Muscle of leg (tissue), 11 donors: ENCODE results near the gene CAPN2. TPM values are rescaled to one million over a fixed set of nuclear protein-coding genes. Genes with fewer than 3 reads are reported as not detected.
"Not testable (repeated sequence)": the region's sequence is repeated elsewhere in the genome, so short reads cannot be mapped to it uniquely, and the experiment has no call there.

Source experiments
- DNase-seq: peaks from one replicate; pipeline ENCODE4 v3.0.0; 2013
- H3K27ac ChIP-seq: one replicate; pipeline ENCODE4 v1.5.1; 2013; ENCODE audit warnings: mild to moderate bottlenecking, low read length, control low read depth
- H3K27me3 ChIP-seq: one replicate; pipeline ENCODE4 v1.6.1; 2013; ENCODE audit warnings: low read length; ENCODE audit not compliant: control insufficient read depth, insufficient read depth
- H3K36me3 ChIP-seq: one replicate; pipeline ENCODE4 v1.6.1; 2013; ENCODE audit warnings: low read length; ENCODE audit not compliant: control insufficient read depth, insufficient read depth
- H3K4me1 ChIP-seq: one replicate; pipeline ENCODE4 v1.6.1; 2013; ENCODE audit warnings: low read length; ENCODE audit not compliant: control insufficient read depth, insufficient read depth
- H3K4me3 ChIP-seq: one replicate; pipeline ENCODE4 v1.5.1; 2013; ENCODE audit warnings: low read length, control low read depth
- H3K9me3 ChIP-seq: replicated peaks from 2 replicates; pipeline ENCODE4 v1.6.1; 2013; ENCODE audit warnings: low read depth, low read length; ENCODE audit not compliant: control insufficient read depth
- WGBS: methylation state at CpG from one replicate; pipeline ENCODE4 v1.1.5; 2013; ENCODE audit warnings: missing lambda C conversion rate; ENCODE audit not compliant: insufficient coverage; 5-methylcytosine and 5-hydroxymethylcytosine counted together
- polyA plus RNA-seq, 8 donors: library from polyadenylated mRNA; unstranded; fragments of 120-200 nt; gene quantifications; one replicate each; pipeline versions ENCODE4 v1.2.1 to v1.2.3, GENCODE V29; 2013; ENCODE audit warnings: inconsistent platforms in 1 of 8, low replicate concordance in 1 of 8; ENCODE audit not compliant: insufficient read length in 8 of 8, insufficient read depth in 1 of 8
- total RNA-seq: library from RNA; stranded (reverse); fragments of 120-200 nt; gene quantifications from one replicate; pipeline ENCODE4 v1.2.4, GENCODE V29; 2013

CAPN2 gene
- total and polyA plus RNA-seq, 9 donors = 82.6 to 130 (median 99.1) TPM

DNA sequence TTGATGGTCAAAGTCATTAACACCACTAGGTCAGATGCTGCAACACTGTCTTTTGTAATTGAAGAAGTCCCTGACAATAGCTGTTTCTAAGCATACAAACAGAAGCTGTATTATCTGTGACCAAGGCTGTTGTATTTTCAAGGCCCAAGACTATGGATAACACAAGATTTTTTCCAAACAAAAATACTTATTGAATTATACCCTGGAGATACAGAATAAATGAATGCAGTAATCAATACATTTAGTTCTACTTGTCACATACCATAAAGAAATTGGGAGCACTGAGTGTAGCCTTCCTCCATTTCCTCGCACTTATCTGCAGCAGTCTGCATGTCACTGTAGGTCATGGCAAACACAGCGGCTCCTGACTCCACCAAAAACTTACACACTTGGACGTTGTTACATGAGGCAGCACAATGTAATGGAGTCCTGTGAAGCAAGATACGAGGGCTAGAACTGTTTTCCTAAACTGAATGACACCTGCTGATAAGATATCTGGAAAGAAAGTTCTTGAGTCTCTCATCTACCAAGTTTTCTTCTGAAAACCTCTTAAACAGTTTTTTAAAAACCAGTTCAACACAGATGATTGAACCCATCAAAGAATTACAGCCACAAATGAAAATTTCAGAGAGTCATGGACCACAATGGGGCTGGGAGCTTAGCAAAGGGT, 76.5 kb downstream of the CAPN2 start:
- no peaks in the 10 kb centered on the region for H3K4me1 ChIP-seq
- no peaks in the 10 kb centered on the region for H3K27me3 ChIP-seq
- DNase-seq = no peak
- H3K27ac ChIP-seq = no peak overlapping the region
- peaks cover 28% of the 10 kb centered on the region for H3K36me3 ChIP-seq
- no peaks in the 10 kb centered on the region for H3K9me3 ChIP-seq
- WGBS = 88% methylated on average over 1 of the region's 4 CpGs
- no peak overlapping the region for H3K4me3 ChIP-seq

DNA sequence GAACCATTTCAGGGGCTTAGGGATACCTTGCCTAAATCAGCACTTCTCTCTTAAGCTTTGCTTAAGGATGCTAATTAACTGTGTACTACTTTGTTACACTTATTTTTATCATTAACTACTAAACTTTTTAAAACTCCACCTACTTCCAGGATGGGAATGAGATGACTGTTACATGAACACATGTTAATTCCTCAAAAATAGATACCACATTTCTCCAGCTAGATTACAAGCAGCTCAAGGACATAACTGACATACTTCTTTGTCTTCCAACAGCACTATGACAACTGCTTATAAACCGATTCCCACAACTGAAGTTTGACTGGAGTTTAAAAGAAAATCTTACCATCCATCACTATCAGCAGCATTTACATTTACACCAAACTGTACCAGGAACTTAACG, 79.7 kb downstream of the CAPN2 start:
- 86% methylated on average over 1 of the region's 2 CpGs for WGBS
- H3K27me3 ChIP-seq = no peaks in the 10 kb centered on the region
- peaks cover 34% of the 10 kb centered on the region for H3K36me3 ChIP-seq

DNA sequence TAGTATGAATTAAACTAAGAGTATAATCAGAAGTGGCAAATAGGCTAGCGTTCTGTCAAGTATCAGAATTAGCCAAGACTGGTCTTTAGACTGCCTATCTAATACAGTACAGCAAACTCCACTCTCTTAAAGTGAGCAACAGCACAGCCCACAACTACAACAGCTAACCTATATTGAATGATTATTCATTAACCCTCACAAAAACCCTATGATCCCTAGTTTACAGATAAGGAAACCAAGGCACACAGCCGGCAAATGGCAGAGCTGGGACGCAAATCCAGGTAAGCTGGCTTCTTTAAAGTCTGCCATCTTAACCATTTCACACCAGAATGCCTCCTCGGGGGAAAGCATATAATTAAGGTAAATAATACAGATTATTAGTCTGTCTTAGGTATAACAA, 81.4 kb downstream of the CAPN2 start:
- Histone ChIP-seq H3K27me3 (no peaks in the 10 kb centered on the region), H3K36me3 (peaks cover 37% of the 10 kb centered on the region), H3K27ac (no peak overlapping the region), H3K4me1 (no peaks in the 10 kb centered on the region), H3K9me3 (no peaks in the 10 kb centered on the region), H3K4me3 (no peak overlapping the region)
- no peak for DNase-seq
- no CpG with 5 or more reads among the region's 4 CpGs for WGBS

More for the DNA sequence above, 79.7 kb downstream of the CAPN2 start:
- no peak for DNase-seq
- H3K4me3 ChIP-seq = no peak overlapping the region
- no peak overlapping the region for H3K27ac ChIP-seq
- H3K9me3 ChIP-seq = no peaks in the 10 kb centered on the region
- no peaks in the 10 kb centered on the region for H3K4me1 ChIP-seq

DNA sequence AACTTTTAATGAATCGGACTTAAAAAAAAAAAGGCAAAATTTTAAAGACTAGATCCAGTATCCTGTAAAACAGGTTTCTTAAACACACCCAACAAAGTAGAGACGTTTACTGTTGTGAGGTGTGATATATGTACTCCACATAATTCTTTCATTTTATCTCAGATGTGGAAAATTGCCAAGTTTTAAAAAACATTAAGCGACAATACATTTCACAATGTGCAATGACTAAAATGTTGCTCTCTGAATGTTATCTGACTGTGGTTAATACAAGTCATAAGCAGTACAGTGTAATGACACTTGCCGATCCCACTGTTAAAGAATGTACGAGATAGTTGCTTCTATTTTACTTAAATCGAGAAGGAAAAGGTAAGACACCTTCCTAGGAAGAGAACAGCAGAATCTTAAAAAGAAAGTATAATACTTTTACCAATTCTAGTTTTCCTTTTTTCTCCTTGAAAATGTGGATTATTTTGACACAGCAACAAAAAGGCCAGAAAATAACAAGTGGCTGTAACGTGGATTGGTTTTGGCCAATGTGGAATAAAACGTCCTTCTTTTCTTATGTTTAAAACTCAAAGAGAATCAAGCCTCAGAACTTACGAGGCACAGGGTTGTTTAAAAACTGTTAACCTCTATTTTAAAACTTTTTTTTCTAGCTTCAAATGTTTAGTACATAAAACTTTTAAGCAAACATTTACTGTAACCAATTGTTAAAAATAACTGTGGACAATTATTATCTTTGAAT, 82.0 kb downstream of the CAPN2 start:
- Histone ChIP-seq H3K27ac (no peak overlapping the region), H3K36me3 (peaks cover 39% of the 10 kb centered on the region), H3K9me3 (no peaks in the 10 kb centered on the region), H3K4me1 (no peaks in the 10 kb centered on the region), H3K4me3 (no peak overlapping the region), H3K27me3 (no peaks in the 10 kb centered on the region)
- no peak for DNase-seq
- no CpG with 5 or more reads among the region's 9 CpGs for WGBS

DNA sequence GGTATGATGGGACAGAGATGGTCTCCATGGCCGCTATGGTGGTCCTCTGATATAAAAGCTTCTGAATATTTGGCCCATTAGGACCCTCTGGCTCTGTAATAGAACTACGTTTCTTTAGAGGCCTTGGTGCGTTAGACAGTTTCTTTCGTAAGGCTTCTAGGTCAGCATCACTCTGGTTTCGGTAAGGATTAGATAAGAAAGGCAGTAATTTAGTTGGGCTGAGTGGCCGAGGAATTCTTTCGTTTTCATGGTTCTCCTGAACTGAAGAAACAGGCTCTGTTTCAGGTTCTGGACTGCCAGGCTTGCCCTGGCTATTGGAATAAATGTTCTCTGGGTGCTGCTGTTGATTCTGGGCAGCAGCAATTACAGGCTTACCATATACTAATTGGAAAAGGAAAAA, 83.9 kb downstream of the CAPN2 start:
- H3K27ac ChIP-seq = no peak overlapping the region
- no peak overlapping the region for H3K4me3 ChIP-seq
- H3K36me3 ChIP-seq = peaks cover 42% of the 10 kb centered on the region
- no peaks in the 10 kb centered on the region for H3K4me1 ChIP-seq
- WGBS = 88% methylated on average over 7 of the region's 7 CpGs
- no peaks in the 10 kb centered on the region for H3K27me3 ChIP-seq
- no peaks in the 10 kb centered on the region for H3K9me3 ChIP-seq
- DNase-seq = no peak

DNA sequence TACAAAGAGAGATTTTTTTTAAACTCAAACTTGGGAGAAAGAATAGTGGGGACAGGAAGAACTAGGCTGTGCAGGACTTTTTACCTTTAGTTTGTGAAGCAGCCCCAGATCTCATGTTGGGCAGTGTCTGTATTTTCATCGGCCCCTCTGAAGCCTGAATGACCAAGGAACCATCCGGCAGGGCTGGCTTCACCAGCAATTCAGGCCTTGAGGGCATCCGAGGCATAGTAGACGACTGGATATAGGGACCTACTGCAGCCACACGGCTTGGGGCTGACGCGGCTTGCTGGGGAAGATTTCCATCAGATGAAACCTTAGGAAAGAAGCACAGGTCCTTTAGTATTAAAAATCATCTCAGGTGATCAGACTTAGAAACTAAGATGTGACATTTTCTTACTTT, 89.7 kb downstream of the CAPN2 start:
- H3K9me3 ChIP-seq = no peaks in the 10 kb centered on the region

DNA sequence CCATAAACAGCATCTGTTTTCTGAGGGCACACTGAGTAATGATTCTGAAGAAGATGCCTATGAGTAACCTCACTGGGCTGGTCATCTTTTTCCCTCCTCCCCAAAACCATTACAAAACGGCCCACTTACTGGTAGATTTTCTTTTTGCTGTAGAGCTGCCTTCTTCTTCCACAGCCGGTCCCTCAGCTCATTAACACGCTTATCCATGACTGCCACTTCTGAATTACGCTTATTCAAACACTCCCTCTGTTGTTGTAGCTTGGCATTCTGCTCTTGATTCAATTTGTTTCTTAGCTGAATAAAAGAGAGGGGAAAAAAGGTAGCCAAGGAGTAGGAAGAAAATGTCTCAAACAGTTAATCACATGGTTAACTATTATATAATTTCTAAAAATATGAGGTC, 90.3 kb downstream of the CAPN2 start:
- WGBS = 100% methylated on average over 1 of the region's 4 CpGs
- Histone ChIP-seq H3K27me3 (no peaks in the 10 kb centered on the region), H3K4me1 (no peaks in the 10 kb centered on the region), H3K9me3 (no peaks in the 10 kb centered on the region), H3K36me3 (peaks cover 55% of the 10 kb centered on the region), H3K27ac (no peak overlapping the region), H3K4me3 (no peak overlapping the region)
- DNase-seq = no peak

More for the DNA sequence above, 89.7 kb downstream of the CAPN2 start:
- no peak overlapping the region for H3K27ac ChIP-seq
- H3K4me3 ChIP-seq = no peak overlapping the region
- DNase-seq = no peak
- H3K36me3 ChIP-seq = peaks cover 56% of the 10 kb centered on the region
- 96% methylated on average over 7 of the region's 7 CpGs for WGBS
- no peaks in the 10 kb centered on the region for H3K4me1 ChIP-seq
- H3K27me3 ChIP-seq = no peaks in the 10 kb centered on the region

DNA sequence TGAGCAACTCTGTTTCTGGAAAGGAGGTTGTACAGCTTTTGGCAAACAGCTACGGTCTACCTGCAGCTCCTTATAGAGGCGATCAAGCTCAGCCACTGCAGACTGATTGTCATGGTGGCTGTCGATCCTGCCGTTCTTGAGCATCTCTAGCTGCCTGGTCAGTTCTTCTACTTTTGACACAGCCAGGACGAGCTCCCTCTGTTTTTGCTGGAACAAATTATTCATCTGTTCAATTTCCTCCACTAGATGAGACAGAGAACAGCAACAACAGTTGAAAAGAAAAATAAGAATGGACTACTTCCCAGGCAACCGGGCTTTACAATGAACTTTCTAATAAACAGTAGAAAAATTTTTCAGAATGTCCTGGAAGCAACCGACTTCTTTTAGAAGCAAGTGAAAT, 90.9 kb downstream of the CAPN2 start:
- DNase-seq = no peak
- H3K27ac ChIP-seq = no peak overlapping the region
- 88% methylated on average over 4 of the region's 7 CpGs for WGBS
- H3K9me3 ChIP-seq = peaks cover 2% of the 10 kb centered on the region
- no peaks in the 10 kb centered on the region for H3K4me1 ChIP-seq
- peaks cover 49% of the 10 kb centered on the region for H3K36me3 ChIP-seq
- H3K4me3 ChIP-seq = no peak overlapping the region
- no peaks in the 10 kb centered on the region for H3K27me3 ChIP-seq

DNA sequence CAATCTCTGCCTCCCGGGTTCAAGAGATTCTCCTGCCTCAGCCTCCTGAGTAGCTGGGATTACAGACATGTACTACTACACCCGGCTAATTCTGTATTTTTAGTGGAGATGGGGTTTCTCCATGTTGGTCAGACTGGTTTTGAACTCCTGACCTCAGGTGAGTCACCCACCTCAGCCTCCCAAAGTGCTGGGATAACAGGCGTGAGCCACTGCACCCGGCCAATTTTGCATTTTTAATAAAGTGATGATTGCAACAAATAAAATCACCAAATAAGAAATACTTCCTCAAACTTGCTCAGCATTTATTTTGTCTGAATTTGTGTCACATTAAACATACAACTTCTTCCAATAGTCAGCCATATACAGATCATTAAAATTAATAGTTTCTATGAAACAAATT, 97.6 kb downstream of the CAPN2 start:
- DNase-seq, H3K4me1 ChIP-seq, H3K27me3 ChIP-seq, H3K9me3 ChIP-seq, H3K4me3 ChIP-seq, H3K27ac ChIP-seq: not testable (repeated sequence)
- no CpG with 5 or more reads among the region's 4 CpGs for WGBS
- peaks cover 35% of the 10 kb centered on the region for H3K36me3 ChIP-seq

DNA sequence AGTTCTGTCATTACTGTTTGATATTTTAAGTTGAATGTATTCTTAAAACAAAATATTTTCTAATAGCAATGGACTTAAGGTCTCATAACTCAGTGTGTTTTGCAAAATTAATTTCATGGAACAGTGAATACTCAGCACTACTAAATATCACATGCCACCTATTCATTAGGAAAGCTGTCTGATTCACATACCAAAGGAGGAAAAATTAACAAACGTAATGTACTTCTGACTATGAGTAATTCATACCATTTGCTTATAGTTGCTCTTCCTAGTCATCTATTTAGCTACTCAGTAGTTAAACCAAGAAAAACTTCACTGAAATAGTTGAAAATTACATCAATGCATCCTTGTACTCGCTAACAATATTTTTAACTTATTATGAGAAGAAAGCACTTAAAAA, 98.2 kb downstream of the CAPN2 start:
- Histone ChIP-seq H3K27ac (no peak overlapping the region), H3K27me3 (no peaks in the 10 kb centered on the region), H3K4me1 (no peaks in the 10 kb centered on the region), H3K4me3 (no peak overlapping the region), H3K9me3 (peaks cover 2% of the 10 kb centered on the region), H3K36me3 (peaks cover 29% of the 10 kb centered on the region)
- WGBS = no CpG with 5 or more reads among the region's 2 CpGs
- DNase-seq = no peak
